ENCODE data around the gene NUP210L.

DNA sequence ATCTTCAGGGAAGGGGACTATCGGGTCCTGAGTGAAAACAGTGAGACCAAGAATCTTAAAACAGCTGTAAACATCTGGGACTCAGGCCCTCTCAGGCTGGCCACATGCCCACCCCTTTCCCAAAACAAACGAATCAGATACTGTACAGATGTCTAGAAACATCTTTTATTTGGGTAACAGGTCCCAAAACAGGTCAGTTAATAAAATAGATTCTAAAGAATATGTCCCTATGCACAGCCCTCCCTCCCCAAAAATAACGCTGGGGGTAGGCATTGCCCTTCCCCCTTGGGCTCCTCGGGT is 196.0 kb downstream of the NUP210L start:
- TF ChIP-seq, protein P1, sequence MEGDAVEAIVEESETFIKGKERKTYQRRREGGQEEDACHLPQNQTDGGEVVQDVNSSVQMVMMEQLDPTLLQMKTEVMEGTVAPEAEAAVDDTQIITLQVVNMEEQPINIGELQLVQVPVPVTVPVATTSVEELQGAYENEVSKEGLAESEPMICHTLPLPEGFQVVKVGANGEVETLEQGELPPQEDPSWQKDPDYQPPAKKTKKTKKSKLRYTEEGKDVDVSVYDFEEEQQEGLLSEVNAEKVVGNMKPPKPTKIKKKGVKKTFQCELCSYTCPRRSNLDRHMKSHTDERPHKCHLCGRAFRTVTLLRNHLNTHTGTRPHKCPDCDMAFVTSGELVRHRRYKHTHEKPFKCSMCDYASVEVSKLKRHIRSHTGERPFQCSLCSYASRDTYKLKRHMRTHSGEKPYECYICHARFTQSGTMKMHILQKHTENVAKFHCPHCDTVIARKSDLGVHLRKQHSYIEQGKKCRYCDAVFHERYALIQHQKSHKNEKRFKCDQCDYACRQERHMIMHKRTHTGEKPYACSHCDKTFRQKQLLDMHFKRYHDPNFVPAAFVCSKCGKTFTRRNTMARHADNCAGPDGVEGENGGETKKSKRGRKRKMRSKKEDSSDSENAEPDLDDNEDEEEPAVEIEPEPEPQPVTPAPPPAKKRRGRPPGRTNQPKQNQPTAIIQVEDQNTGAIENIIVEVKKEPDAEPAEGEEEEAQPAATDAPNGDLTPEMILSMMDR (IDR thresholded peaks at IDR 0.05; ENCODE audit: insufficient read depth, low read length): no peak
- TF ChIP-seq POLR2AphosphoS5 (IDR thresholded peaks at IDR 0.05; ENCODE audit: low read depth): no peak
- TF ChIP-seq, protein P2, sequence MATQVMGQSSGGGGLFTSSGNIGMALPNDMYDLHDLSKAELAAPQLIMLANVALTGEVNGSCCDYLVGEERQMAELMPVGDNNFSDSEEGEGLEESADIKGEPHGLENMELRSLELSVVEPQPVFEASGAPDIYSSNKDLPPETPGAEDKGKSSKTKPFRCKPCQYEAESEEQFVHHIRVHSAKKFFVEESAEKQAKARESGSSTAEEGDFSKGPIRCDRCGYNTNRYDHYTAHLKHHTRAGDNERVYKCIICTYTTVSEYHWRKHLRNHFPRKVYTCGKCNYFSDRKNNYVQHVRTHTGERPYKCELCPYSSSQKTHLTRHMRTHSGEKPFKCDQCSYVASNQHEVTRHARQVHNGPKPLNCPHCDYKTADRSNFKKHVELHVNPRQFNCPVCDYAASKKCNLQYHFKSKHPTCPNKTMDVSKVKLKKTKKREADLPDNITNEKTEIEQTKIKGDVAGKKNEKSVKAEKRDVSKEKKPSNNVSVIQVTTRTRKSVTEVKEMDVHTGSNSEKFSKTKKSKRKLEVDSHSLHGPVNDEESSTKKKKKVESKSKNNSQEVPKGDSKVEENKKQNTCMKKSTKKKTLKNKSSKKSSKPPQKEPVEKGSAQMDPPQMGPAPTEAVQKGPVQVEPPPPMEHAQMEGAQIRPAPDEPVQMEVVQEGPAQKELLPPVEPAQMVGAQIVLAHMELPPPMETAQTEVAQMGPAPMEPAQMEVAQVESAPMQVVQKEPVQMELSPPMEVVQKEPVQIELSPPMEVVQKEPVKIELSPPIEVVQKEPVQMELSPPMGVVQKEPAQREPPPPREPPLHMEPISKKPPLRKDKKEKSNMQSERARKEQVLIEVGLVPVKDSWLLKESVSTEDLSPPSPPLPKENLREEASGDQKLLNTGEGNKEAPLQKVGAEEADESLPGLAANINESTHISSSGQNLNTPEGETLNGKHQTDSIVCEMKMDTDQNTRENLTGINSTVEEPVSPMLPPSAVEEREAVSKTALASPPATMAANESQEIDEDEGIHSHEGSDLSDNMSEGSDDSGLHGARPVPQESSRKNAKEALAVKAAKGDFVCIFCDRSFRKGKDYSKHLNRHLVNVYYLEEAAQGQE (IDR thresholded peaks at IDR 0.05; ENCODE audit: insufficient replicate concordance, low read depth): no peak
